Suppressor macrophage treated with lipopolysaccharide for 1 hour (primary cell): ENCODE measurements around the gene IQCH.
A peak's percentile ranks its signal among the peaks of the same experiment; 100 is the strongest.
"Not testable (repeated sequence)": the region's sequence is repeated elsewhere in the genome, so short reads cannot be mapped to it uniquely, and the experiment has no call there.

Experiments used
- DNase-seq, 3 donors: peaks; one replicate each; pipeline ENCODE4 v3.0.0-alpha.2; 2020 to 2022

IQCH gene

DNA sequence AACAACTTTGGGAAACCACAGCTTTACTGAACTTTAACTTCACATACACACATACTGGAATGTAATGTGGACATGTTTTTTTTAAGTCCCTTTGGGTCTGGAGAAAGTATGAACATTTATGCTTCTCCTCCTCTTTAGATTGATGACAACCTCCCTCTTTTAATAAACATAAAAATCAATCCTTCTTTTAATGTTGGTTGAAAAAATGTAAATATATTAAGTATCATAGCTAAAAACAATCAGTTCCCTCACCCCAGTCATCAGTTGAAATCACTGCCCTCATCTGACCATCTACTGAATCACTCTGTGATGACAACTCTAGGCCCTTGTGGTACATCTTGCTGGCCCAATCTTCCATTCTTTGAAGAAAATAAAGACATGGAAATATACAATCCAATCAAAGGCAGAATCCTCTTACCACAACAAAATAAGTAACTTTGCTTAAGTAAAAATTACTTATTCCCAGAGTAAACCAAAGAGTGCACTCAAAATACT, 6.5 kb upstream of the IQCH start:
- peak in 1 of 3 donors; percentile 13 for DNase-seq

GRCh38 chr15:67249830-67250229, 4.8 kb upstream of the IQCH start:
- peak in 2 of 3 donors; percentile 15 to 25 for DNase-seq

DNA sequence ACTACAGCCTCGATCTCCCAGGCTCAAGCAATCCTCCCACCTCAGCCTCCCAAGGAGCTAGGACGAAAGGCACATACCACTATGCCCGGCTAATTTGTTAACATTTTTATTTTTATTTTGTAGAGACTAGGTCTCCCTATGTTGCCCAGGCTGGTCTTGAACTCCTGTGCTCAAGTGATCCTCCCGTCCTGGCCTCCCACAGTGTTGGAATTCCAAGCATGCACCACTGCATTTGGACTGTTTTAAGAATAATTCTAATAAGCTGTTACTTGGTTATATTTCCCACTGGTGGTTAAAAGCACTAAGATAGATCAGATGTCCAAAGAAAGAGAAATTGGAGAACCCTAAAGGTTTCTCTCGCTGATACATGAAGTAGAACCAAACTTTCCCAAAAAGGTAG, 3.3 kb upstream of the IQCH start:
- no peak for DNase-seq

- no peak for DNase-seq
These were observed 1.5 kb upstream of the IQCH start for GRCh38 chr15:67253101-67253500.

- DNase-seq = peak in 2 of 3 donors; percentile 10 to 22
These were observed 893 bp upstream of the IQCH start for GRCh38 chr15:67253549-67254237.

- DNase-seq = no peak
These were observed 1.5 kb downstream of the IQCH start for GRCh38 chr15:67256051-67256450.

DNA sequence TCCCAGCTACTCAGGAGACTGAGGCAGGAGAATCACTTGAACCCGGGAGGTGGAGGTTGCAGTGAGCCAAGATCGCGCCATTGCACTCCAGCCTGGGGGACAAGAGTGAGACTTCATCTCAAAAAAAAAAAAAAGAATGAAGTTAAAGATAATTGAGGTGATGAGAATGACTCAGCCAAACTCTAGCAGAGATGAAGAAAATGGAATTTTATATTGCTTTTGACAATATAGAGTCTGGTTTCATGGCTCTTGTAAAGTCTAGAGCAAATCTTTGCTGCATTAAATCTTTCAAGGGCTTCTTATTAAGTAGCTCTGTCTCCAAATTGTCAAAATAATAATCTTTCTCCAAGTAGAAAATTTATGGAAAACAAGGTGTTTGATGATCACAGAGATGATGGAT, 3.8 kb downstream of the IQCH start:
- DNase-seq = not testable (repeated sequence)

- no peak for DNase-seq
These were observed 4.8 kb downstream of the IQCH start for GRCh38 chr15:67259379-67259778.

DNA sequence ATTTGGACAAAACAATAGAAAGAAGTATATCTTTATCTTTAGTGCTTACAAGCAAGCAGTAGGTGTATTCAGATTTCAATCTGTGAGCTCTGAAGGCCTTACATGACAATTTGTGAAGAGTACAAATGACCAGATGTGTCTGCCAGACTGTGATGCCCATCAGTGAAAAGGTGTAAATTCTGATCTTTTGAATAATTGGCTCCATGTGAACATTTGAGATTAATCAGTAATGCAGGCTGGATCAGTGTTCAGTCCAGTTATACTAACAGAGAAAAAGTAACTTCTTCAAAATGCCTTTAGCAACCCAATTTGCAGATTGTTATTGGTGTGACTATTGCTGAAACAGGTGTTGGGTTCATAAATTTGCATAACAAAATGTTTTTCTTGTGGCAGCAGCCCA, 5.2 kb downstream of the IQCH start:
- no peak for DNase-seq

- no peak for DNase-seq
These were observed 12.3 kb downstream of the IQCH start for GRCh38 chr15:67266870-67267269.

DNA sequence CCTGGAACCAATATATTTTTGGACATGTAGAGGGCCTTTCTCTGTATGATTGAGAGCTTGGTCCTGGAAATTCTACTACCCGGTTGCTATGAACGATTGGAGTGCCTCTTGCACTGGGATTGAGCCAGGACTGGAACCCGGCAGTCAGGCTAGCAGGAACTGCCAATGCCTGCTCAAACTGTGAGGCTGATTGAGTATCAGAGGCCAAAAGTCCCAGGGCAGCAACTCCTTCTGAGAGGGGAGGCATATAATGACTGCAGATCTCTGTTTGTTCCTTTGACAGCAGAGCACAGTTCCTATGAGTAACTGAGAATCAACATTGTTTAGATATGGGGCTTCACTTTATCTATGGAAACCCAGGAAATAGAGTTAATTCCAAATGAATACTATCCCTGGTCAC, 12.9 kb downstream of the IQCH start:
- no peak for DNase-seq

DNA sequence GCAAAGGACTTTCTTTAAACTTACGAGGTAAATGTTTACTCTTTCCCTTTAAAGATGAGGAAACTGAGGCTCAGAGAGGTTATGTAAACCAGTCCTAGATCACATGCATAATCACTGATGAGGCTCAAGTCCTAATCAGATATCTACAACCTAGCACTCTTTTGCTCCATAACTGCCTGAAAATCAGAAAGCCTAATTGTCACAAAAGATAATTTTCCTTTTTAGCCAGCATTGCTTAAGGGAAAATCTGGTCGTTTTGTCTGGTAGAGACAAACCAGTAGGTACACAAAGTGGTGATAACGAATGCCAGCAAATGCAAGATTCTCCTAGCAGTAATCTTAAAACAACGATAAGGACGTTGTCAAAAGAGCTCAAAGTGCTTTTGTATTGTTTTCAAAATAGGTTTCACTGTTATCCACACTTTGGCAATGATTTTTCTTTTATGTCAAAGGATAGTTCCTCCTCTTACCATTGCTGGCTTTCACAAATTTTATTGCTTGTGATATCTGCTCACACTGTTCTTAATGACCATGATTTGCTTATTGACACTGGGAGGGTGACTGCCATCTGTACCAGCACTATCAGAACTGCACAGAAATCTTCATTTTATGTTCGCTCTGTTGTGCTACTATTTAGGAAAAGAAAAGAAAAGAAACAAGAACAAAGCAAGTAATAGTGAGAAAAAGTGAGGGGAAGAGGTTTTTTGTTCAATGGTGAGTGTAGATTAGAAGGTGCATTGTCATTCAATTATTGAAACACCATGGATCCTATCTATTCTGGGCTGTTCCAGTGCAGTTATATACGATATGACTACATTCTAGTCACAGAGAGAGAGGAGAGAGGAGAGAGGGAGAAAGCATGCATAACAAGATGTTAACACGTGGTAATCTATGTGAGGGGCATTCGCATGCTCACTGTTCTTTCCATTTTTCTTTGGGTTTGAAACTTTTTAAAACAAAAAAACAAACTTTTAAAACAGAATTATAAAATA, 13.7 kb downstream of the IQCH start:
- DNase-seq = no peak

DNA sequence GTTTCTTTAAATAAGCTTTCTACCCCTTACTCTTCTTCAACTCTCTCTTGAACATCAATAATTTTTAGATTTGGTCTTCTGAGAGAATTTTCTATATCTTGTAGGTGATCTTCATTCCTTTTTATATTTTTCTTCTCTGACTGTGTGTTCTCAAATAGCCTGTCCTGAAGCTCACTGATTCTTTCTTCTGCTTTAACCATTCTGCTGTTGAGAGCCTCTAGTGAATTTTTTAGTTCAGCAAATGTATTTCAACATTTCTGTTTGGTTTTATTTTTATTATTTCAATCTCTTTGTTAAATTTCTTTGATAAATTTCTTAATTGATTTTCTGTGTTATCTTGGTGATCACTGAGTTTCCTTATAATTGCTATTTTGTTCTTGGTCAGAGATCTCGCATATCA, 19.6 kb downstream of the IQCH start:
- DNase-seq = no peak

DNA sequence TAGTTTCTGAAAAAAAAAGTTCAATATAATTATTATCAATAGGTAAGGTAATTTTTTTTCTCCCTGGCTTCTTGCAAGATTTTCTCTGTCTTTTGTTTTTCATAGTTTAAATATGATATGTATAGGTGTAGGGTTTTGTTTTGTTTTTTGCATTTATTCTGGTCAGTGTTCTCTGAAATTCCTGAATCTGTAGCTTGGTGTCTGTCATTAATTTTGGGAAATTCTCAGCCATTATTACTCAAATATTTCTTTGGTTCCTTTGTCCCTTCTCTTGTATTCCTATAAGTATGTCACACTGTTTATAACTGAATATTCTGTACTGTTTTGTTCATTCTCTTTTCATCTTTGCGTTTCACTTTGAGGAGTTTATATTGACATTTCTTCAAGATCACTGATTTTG, 22.1 kb downstream of the IQCH start:
- no peak for DNase-seq

DNA sequence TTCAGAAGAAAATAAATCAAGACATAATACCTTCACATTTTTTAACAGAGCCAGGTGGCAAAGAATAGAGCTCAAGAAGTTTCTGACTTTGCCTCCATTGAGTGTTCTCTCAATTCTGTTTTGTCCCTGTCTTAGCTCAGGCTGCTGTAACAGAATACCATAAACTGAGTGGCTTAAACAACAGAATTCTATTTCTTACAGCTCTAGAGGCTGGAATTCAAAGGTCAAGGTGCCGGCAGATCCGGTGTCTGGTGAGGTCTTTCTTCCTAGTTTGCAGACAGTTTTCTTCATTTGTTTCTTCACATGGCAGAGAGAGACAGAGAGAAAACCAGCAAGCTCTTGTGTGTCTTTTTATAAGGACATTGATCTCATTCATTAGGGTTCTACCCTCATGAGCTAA, 25.6 kb downstream of the IQCH start:
- DNase-seq = no peak

DNA sequence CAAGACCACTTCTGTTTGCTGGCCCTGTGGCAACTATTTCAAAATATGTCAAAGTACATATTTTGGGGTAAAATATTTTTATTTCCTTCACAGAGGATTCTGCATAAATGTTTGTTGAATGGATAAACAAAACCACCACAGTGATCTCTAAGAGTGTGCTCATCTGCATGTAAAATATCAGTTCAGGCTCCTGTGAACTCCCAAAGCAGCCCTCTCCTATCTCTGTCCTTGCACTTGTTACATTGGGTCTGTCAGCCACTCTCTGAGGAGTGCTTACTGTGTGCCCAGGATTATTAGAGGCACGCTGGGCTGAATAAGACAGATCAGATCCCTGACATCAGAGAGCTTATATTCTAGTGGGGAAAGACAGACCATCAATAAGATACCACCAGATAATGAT, 27.1 kb downstream of the IQCH start:
- no peak for DNase-seq

DNA sequence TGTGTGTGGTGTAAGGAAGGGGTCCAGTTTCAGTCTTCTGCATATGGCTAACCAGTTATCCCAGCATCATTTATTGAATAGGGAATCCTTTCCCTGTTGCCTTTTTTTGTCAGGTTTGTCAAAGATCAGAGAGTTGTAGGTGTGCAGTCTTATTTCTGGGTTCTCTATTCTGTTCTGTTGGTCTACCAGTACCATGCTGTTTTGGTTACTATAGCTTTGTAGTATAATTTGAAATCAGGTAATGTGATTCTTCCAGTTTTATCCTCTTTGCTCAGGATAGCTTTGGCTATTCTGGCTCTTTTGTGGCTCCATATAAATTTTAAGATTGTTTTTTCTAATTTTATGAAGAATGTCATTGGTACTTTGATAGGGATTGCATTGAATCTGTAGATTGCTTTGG, 31.0 kb downstream of the IQCH start:
- DNase-seq = not testable (repeated sequence)

DNA sequence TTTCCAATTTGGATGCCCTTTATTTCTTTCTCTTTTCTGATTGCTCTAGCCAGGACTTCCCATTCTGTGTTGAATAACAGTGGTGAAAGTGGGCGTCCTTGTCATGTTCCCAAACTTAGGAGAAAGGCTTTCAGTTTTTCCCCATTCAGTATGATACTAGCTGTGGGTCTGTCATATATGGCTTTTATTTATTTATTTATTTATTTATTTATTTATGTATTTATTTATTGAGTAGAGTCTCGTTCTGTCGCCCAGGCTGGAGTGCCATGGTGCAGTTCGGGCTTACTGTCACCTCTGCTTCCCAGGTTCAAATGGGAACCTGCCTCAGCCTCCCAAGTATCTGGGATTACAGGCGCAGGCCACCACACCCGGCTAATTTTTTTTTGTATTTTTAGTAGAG, 31.8 kb downstream of the IQCH start:
- not testable (repeated sequence) for DNase-seq

DNA sequence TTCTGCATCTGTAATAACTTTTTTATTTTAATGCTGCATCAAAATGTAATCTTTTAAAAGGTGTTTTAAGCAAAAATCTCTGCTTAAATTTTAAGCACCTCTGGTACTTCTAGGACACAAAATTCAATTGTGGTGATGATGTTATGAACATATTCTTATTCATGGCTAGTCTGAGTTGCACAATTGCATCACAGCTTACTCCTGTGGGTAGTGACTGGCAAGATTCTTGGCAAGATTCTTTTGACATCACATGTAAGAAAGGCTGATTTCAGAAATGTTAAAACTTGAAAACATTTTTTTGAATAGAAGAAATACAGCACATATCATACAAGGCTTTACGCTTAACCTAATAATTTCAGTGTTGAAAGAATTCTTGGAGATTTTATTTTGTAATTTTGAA, 35.7 kb downstream of the IQCH start:
- no peak for DNase-seq

DNA sequence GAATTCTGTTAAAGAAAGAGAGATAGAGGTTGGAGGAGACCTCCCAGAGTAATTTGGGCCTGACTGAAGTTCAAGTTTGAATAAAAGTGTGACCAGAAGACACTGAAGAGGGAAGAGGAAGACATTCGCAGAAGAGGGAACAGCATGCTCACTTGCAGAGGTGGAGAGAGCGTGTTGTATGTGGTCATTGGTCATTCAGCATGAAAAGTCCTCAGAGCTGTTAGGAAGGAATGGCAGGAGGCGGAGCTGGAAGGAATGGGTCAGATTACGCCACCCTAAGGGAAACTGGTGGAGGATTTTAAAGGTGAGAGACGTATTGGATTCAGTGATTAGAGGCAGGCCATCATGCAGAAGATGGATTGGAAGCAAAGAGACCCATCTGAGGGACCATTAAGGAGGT, 41.6 kb downstream of the IQCH start:
- DNase-seq = peak in 2 of 3 donors; percentile 9 to 10

- no peak for DNase-seq
These were observed 42.1 kb downstream of the IQCH start for GRCh38 chr15:67296684-67297083.

GRCh38 chr15:67300266-67301025, 45.9 kb downstream of the IQCH start:
- no peak for DNase-seq
